Stromal cell of bone marrow (primary cell): ENCODE data around the gene C1GALT1C1L.
A peak's percentile ranks its signal among the peaks of the same experiment; 100 is the strongest.
"Not testable (repeated sequence)": the region's sequence is repeated elsewhere in the genome, so short reads cannot be mapped to it uniquely, and the experiment has no call there.

Experiments used
- DNase-seq: peaks from one replicate; pipeline ENCODE4 v3.0.0-alpha.2; 2012; ENCODE audit warnings: low read depth

C1GALT1C1L gene

DNA sequence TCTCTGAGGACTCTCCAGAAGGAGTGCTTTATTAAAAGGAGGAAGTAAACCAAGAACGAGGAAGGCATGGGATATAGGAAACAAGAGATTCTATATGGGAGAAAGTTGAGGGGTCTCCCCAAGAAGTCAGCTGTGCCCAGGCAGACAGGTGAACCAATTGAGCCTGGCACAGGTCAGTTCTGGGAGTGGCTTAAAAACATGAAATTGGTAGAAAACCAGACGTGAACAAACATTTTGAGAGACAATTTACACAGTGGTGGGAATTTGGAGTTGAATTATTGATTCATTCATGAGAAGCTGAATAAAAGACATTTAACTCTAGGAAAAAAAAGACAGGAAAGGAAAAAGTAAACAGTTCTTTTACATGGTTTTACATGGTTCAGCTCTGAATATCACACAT is 22.7 kb downstream of the C1GALT1C1L start:
- DNase-seq: no peak

DNA sequence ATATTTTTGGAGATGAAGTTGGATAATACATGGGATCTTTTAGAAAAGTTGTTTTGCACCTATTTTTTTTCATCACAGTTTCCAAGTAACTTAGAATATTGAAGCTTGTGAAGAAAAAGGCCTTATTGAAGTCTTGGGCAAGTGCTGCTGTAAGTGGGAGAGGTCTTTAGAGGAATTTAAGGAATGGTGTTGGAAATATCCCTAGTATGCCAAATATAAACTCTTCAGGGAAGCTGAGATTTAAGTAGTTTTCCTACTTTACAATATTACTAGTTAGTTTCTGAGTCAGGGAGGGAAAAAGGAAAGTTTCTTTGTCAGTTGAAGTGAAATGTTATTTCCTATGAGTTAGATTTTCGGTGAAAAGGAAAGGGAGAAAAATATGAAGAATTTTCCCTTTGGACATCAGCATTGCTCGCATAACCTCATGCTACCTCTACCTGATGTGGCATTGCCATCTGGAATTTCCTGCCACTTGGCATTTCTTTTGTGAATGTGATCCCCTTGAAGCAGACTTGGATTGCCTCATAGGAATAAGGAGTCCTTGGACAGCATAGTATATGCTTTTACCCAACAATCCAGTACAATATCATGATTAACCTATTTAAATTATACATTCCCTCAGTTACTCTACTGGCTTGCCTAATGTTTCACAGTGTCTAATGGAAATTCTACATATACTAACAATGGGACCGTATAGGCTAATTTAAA is 27.1 kb downstream of the C1GALT1C1L start:
- DNase-seq: no peak

DNA sequence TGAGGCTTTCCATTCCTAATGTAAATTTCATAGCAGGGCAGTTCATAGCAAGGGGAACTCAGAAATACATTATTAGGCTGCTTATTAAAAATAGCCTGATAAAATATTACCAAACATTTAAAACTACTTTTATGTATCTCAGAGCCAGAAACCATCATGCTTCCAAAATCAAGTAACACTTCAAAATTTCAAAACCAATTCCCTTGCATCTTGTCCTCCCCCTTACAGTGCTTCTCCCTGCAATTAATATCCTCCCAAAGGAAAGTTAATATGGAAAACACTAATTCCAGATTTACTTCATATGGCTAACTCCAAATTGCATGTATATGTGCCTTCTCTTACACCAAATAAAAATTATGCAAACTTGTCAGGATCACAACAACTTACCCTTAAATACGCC is 32.5 kb downstream of the C1GALT1C1L start:
- DNase-seq: no peak

DNA sequence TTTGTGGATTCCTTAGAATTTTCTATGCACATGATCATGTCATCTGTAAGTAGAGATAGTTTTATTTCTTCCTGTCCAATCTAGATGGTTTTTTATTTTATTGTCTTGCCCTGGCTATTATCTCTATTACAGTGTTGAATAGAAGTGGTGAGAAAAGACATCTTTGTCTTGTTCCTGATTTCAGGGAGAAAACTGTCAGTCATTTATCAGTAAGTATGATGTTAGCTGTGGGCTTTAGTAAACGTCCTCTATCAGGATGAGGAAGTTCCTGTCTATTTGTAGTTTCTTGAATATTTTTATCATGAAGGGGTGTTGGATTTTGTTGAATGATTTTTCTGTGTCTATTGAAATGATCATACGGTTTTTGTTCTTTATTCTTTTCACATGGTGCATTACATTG is 33.9 kb downstream of the C1GALT1C1L start:
- DNase-seq: no peak

DNA sequence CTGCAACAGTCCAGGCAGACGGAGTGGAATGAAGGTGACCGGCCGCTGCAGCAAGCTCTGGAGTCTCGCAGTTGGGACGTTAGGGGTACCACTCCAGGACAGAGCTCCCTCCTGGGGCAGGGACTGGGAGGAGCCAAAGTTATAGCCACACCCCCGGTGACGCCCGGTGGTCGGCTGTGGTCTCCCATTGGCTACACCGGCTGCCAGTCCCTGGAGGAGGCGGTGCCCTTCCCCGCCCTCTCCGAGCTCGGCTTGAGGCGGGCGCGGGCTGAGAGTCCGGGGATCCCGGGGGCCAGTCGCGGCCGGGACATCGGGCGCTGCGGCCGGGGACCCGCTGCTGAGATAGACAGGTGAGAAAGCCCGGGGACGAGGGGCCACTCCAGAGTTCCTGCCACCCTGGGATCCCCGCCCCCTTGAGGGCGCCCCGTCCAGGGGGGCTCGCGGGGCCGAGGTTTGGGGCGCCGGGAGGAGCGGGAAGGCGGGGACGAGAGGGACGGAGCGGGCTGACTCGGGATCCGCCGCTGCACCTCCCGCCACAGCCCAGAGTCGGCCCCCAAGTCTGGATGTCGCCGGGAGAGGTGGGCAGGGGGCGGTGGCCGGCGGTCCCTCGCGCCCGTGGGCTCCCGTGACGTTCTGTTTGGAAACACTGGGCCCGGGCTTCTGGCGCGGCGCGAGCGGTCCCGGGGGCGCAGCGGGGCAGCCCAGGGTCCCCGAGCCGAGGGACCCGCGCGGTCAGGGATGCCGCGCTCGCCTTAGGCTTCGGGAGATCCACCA is 39.0 kb downstream of the C1GALT1C1L start, which contains the start of gene PLEKHH2:
TSS of gene PLEKHH2 (plus strand) at position 231 of the 774 bp plus-strand sequence. CDS start 7,414 bp downstream, outside the sequence.
- peak; percentile 71 for DNase-seq

DNA sequence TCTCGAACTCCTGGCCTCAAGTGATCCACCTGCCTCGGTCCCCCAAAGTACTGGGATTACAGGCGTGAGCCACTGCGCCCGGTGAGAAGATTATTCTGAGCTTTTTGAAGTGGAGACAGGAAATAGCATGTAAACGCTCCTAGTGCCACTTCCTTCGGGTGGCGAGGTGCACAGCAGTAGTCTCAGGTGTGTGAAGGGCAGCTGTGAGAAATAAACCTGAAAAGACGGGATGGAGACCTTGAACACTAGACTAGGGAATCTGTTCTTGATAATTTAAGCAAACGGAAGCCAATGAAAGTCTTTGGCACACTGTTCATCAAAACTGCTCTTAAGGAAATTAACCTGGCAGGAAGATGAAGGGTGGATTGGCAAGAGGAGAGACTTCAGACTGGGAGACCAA is 39.6 kb downstream of the C1GALT1C1L start:
- no peak for DNase-seq

DNA sequence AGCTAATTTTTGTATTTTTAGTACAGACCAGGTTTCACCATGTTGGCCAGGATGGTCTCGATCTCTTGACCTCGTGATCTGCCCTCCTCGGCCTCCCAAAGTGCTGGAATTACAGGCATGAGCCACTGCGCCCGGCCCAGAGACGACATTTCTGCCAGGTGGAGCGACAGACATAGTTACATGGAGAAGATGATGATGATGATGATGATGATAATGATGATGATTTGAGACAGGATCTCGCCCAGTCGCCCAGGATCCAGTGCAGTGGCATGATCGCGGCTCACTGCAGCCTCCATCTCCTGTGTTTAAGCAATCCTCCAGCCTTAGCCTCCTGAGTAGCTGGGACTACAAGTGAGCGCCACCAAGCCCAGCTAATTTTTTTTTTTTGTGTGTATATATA is 40.1 kb downstream of the C1GALT1C1L start:
- DNase-seq: not testable (repeated sequence)

DNA sequence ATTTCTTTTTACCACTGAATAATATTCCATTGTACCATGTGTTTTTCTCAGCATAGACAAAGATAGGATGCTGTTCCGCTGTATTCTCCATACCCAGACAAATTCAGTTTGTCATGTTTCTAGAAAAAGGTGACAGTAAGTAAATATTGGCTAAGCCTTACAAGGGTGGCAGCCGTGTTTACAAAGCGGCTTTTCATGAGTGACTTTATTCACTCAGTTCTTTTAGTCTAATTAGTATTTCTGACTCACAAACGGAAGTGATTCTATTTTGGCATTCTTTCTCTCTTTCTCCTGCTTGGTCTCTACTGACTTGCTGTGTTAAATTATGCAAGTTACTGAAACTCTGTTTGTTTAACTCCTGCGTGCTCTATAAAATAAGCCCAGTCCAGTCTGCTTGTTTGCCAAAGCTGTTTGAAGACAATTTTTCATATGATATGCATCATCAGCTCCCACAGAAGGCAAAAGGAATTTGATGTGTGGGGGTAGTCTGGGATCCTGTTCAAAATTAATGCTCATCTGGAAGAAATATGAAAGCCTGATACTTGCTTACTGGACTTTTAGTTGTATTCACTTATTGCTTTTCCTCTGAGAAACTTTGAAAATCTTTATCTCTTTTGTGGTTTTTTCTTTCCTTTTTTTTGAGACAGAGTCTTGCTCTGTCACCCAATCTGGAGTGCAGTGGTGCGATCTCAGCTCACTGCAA is 41.5 kb downstream of the C1GALT1C1L start:
- peak; percentile 87 for DNase-seq

DNA sequence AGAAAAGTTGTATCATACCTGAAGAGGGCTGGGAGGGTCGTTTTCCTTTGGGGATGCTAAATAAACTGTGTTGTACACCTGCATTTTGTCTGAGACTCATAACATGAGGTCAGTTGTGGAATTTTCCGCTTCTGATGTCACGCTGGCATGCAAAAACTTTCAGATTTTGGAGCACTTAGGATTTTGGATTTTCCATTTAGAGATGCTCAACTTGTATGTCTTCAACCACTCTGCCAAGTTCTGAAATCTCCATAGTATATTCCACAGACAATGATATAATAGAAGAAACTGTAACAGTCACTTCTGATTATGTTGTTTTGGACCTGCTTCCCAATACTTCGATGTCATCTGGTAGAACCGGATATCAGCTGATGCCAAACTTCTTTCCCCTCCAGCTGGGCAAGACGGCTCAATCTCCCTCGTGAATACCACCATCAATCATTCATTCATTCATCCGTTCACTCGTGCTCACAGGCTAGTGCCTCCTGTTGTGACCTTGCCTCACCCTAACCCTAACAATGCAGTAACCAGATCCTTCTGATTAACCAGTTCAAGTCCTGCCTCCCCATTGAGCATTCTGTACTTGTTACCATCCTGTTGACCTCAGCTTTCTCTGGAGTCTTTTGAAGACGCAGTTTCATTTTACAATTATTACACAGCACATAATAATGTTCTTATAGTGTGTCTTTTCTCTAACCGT is 44.5 kb downstream of the C1GALT1C1L start:
- DNase-seq: no peak
